ENCODE data around the gene ERCC6.

ERCC6 gene

GRCh38 chr10:49520122-49520775 is 18.7 kb downstream of the ERCC6 start:
- in situ Hi-C loops (cut with MboI; ENCODE audit: low sequenced_read_pairs, unreplicated experiment), result no loop called here
- DNase-seq (ENCODE audit: low spot score), result no peak
- no peak for TF ChIP-seq CTCF (IDR thresholded peaks at IDR 0.05; ENCODE audit: borderline replicate concordance, control extremely low read depth, extremely low read depth, insufficient read depth, missing control alignments)

- TF ChIP-seq CTCF (IDR thresholded peaks at IDR 0.05; ENCODE audit: borderline replicate concordance, control extremely low read depth, extremely low read depth, insufficient read depth, missing control alignments), result no peak
- in situ Hi-C loops (cut with MboI; ENCODE audit: low sequenced_read_pairs, unreplicated experiment), result loop anchor here (10.0 kb wide), 1 partner anchor 105 kb away; no protein-coding TSS in a partner anchor
- DNase-seq (ENCODE audit: low spot score), result no peak
Measured at GRCh38 chr10:49519717-49520116, 19.2 kb downstream of the ERCC6 start.

DNA sequence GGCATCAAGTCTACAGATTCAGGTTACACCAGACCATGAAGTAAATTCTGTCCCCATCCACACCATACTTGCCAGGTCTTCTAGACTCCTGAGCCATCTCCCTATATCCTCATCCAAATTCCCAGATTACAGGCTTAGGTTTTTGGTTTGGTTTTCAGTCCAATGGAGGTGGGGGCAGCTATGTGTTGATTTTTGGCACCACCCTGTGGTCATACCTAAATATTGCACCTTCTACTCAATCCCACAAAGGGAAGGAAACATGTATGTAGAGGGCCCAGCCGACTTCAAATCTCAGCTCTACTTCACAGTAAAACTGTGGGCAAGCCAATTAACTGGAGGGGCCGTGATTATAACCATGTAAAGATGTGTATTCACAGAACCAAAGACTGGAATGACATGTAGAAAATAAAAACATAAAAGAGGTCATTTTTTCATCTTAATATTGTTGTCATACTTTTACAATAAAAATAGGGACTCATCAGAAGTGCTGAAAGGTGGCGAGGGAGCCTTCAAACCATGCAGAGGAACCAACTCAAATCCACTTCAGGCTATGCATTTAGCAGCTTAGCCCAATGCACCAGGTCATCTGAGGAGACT is 19.8 kb downstream of the ERCC6 start:
- in situ Hi-C loops (cut with MboI; ENCODE audit: low sequenced_read_pairs, unreplicated experiment), result loop anchor here (10.0 kb wide), 1 partner anchor 104 kb away; no protein-coding TSS in a partner anchor
- peak; percentile 47 for DNase-seq (ENCODE audit: low spot score)
- TF ChIP-seq CTCF (IDR thresholded peaks at IDR 0.05; ENCODE audit: borderline replicate concordance, control extremely low read depth, extremely low read depth, insufficient read depth, missing control alignments), result peak; percentile 56

DNA sequence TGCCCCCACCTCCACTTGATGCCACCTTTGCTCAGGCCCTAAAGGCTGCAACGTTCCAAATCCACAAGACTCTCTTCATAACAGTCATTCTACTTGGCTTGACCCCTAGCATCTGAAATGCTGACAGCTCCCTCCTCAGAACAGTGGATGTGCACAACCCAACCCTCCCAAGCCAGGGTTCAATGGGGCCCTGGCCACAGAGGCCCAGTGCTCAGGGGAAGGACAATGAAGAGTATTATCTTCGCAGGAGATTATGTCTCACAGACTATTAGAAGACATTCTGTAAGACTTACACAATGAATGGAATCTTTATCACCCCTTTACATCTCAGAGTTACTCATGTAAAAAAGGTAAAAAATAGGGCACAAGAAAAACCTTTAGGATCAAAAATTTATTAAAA is 20.4 kb downstream of the ERCC6 start:
- DNase-seq (ENCODE audit: low spot score), result no peak
- in situ Hi-C loops (cut with MboI; ENCODE audit: low sequenced_read_pairs, unreplicated experiment), result loop anchor here (10.0 kb wide), 1 partner anchor 104 kb away; no protein-coding TSS in a partner anchor
- TF ChIP-seq CTCF (IDR thresholded peaks at IDR 0.05; ENCODE audit: borderline replicate concordance, control extremely low read depth, extremely low read depth, insufficient read depth, missing control alignments), result no peak

DNA sequence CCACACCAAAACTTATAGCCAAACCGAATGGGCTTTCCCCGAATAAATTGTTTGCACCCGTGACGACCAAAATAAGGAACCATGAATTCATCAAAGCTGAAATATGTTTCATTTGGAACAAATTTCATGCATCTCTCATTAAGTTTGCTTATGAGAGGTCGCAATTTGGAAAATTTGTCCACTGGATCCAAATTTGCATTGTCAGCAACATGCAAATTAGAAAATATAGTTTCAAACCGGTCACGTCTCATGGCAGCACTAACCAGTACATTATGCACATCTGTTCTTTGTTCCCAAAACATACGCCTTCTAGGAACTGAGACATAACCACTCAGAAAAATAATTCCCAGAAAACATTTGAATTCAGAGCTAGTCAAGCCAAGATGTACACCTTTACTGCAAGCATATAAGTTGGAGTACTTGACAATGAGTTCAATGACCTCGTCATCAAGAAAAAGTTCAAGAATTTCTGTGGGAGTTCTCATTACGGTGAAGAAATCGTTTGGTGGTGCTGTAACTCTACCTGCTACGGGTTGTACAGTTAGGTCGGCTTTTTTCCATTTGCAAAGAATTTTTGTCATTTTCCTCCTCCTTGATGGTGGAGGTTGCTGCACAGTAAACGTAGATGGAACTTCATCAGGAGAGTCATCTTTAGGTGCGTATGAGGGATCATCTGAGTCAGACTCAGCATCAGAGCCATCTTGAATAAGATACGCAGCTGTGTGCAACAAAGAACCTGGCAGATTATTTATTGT is 22.5 kb downstream of the ERCC6 start:
- no peak for TF ChIP-seq CTCF (IDR thresholded peaks at IDR 0.05; ENCODE audit: borderline replicate concordance, control extremely low read depth, extremely low read depth, insufficient read depth, missing control alignments)
- in situ Hi-C loops (cut with MboI; ENCODE audit: low sequenced_read_pairs, unreplicated experiment), result loop anchor here (10.0 kb wide), 1 partner anchor 102 kb away; no protein-coding TSS in a partner anchor
- no peak for DNase-seq (ENCODE audit: low spot score)

DNA sequence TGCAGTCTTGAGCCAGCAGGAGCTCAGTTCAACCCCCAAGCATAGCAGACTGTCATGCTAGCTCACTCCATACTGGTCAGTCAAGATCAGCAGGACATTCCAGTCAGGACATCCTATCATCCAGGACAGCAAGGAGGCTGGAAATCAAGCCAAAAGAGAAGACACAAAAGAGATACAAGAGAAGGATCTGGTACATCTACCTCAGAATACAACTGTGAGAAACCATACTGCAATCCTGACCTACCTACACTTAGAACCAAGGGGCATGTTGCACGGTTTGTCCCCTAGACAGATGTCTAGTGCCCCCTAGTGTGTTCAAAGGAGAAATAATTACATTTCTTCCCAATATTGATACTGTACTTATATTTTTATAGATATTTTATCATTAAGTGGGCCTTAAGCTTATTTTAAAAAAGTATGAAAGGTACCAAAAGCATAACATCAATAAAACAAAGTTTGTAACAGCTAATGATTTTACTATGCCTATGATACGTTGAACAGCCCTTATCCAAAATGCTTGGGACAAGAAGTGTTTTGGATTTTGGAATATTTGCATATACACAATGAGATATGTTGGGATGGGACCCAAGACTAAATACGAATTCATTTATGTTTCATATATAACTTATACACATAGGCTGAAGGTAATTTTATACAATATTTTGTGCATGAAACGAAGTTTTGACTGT is 26.7 kb downstream of the ERCC6 start:
- no peak for DNase-seq (ENCODE audit: low spot score)
- in situ Hi-C loops (cut with MboI; ENCODE audit: low sequenced_read_pairs, unreplicated experiment), result loop anchor here (10.0 kb wide), 1 partner anchor 97 kb away; no protein-coding TSS in a partner anchor
- peak; percentile 44 for TF ChIP-seq CTCF (IDR thresholded peaks at IDR 0.05; ENCODE audit: borderline replicate concordance, control extremely low read depth, extremely low read depth, insufficient read depth, missing control alignments)

All from GM13976 (cell line).